Measurements from ENCODE around the gene DLG2.
A peak's percentile ranks its signal among the peaks of the same experiment; 100 is the strongest.

The DLG2 gene

DNA sequence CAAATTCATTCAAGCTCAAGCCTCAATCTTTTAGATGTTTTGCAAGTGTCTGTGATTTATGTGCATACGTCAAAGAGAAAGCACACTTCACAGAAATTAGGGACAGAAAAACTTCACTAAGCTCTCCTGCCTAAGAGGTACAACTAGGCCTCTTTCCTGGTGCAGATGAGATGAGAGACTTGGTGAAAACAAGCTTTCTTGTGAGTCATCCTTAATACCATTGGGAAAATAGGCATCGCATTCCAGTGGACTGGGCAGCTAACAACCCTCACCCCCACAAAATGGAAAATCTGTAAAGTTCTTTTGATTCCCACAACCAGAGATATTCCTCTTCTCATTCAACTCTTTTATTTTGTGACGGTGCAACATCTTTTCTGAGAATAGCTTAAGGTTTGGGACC, 1230.6 kb downstream of the DLG2 start:
- H3K27ac ChIP-seq (ENCODE audit: low read length), result no peak overlapping the region
- H2AFZ ChIP-seq (ENCODE audit: low read depth, low read length), result no peak overlapping the region
- no peaks in the 10 kb centered on the region for H3K9me3 ChIP-seq (ENCODE audit: insufficient read depth, low read length)
- no peak overlapping the region for H3K9ac ChIP-seq (ENCODE audit: low read length)
- no peak for TF ChIP-seq CTCF (IDR thresholded peaks at IDR 0.05; ENCODE audit: low read depth, low read length)
- no peak for TF ChIP-seq EZH2phosphoT487 (IDR thresholded peaks at IDR 0.05; ENCODE audit: low read depth)
- no peaks in the 10 kb centered on the region for H3K36me3 ChIP-seq (replicated peaks; ENCODE audit: low read depth, low read length)
- H3K79me2 ChIP-seq (ENCODE audit: low read length), result no peaks in the 10 kb centered on the region
- H3K4me3 ChIP-seq (ENCODE audit: low read length), result no peak overlapping the region
- no peaks in the 10 kb centered on the region for H4K20me1 ChIP-seq (ENCODE audit: insufficient read depth, low read length)
- no peaks in the 10 kb centered on the region for H3K27me3 ChIP-seq (ENCODE audit: low read depth, low read length)
- peaks cover 6% of the 10 kb centered on the region; the same call in 1 of the 2 replicates for H3K4me1 ChIP-seq (ENCODE audit: low read length)
- H3K4me2 ChIP-seq (ENCODE audit: low read length), result no peak overlapping the region

- H3K36me3 ChIP-seq (replicated peaks; ENCODE audit: low read depth, low read length), result no peaks in the 10 kb centered on the region
- H3K4me1 ChIP-seq (ENCODE audit: low read length), result no peaks in the 10 kb centered on the region
- no peaks in the 10 kb centered on the region for H3K79me2 ChIP-seq (ENCODE audit: low read length)
- no peaks in the 10 kb centered on the region for H3K27me3 ChIP-seq (ENCODE audit: low read depth, low read length)
- TF ChIP-seq EZH2phosphoT487 (IDR thresholded peaks at IDR 0.05; ENCODE audit: low read depth), result no peak
- TF ChIP-seq CTCF (IDR thresholded peaks at IDR 0.05; ENCODE audit: low read depth, low read length), result peak; percentile 33
- H3K9ac ChIP-seq (ENCODE audit: low read length), result no peak overlapping the region
- H2AFZ ChIP-seq (ENCODE audit: low read depth, low read length), result no peak overlapping the region
- no peaks in the 10 kb centered on the region for H4K20me1 ChIP-seq (ENCODE audit: insufficient read depth, low read length)
- no peak overlapping the region for H3K4me3 ChIP-seq (ENCODE audit: low read length)
- no peaks in the 10 kb centered on the region for H3K9me3 ChIP-seq (ENCODE audit: insufficient read depth, low read length)
- no peak overlapping the region for H3K27ac ChIP-seq (ENCODE audit: low read length)
- H3K4me2 ChIP-seq (ENCODE audit: low read length), result no peak overlapping the region
Measured at GRCh38 chr11:84390441-84391078, 1236.6 kb downstream of the DLG2 start.

DNA sequence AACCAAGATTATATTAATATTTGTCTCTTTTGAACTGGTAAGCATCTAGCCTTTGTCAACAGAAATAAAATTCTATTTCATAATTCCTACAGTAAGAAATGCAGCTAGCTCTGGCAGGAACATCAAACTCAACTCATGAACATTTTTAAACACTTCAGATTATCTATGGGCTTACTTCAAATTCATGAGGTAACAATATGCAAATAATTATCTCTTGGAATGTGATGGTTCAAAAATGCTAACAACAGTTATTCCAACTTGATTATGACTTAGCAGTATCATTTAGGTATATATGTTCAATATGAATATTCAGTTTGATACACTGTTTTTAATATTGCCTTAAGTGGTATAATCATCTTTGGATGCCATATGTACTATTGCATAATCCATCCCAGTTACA, 1237.4 kb downstream of the DLG2 start:
- Histone ChIP-seq H3K4me1 (ENCODE audit: low read length) (no peaks in the 10 kb centered on the region), H4K20me1 (ENCODE audit: insufficient read depth, low read length) (no peaks in the 10 kb centered on the region), H3K4me3 (ENCODE audit: low read length) (no peak overlapping the region), H3K27ac (ENCODE audit: low read length) (no peak overlapping the region), H3K9me3 (ENCODE audit: insufficient read depth, low read length) (no peaks in the 10 kb centered on the region), H3K4me2 (ENCODE audit: low read length) (no peak overlapping the region), H3K36me3 (replicated peaks; ENCODE audit: low read depth, low read length) (no peaks in the 10 kb centered on the region), H3K9ac (ENCODE audit: low read length) (no peak overlapping the region), H3K79me2 (ENCODE audit: low read length) (no peaks in the 10 kb centered on the region), H3K27me3 (ENCODE audit: low read depth, low read length) (no peaks in the 10 kb centered on the region), H2AFZ (ENCODE audit: low read depth, low read length) (no peak overlapping the region)
- TF ChIP-seq CTCF (IDR thresholded peaks at IDR 0.05; ENCODE audit: low read depth, low read length), result no peak
- no peak for TF ChIP-seq EZH2phosphoT487 (IDR thresholded peaks at IDR 0.05; ENCODE audit: low read depth)

DNA sequence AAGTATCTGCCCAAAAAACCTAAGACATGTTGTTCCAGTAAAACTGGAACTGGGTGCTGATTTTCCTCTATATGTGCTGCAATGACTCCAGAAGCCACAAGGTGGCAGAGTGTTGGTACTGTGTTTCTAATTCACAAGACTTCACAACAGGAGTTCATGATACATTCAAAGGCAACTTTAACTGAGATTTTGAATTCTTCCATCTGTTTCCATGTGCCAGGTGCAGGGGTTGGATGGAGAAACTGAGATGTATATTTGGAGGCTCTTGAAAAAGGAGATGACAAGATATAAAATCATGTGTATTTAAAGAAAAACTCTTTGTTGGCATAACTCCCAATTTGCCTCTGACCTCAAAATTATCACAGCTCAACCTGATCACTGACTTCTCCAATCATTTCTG, 1242.4 kb downstream of the DLG2 start:
- Histone ChIP-seq H3K9me3 (ENCODE audit: insufficient read depth, low read length) (no peaks in the 10 kb centered on the region), H3K9ac (ENCODE audit: low read length) (no peak overlapping the region), H3K79me2 (ENCODE audit: low read length) (no peaks in the 10 kb centered on the region), H3K27ac (ENCODE audit: low read length) (no peak overlapping the region), H3K4me1 (ENCODE audit: low read length) (no peaks in the 10 kb centered on the region), H4K20me1 (ENCODE audit: insufficient read depth, low read length) (no peaks in the 10 kb centered on the region), H2AFZ (ENCODE audit: low read depth, low read length) (no peak overlapping the region), H3K4me2 (ENCODE audit: low read length) (no peak overlapping the region), H3K27me3 (ENCODE audit: low read depth, low read length) (no peaks in the 10 kb centered on the region), H3K4me3 (ENCODE audit: low read length) (no peak overlapping the region), H3K36me3 (replicated peaks; ENCODE audit: low read depth, low read length) (no peaks in the 10 kb centered on the region)
- peak; percentile 88 for TF ChIP-seq CTCF (IDR thresholded peaks at IDR 0.05; ENCODE audit: low read depth, low read length)
- no peak for TF ChIP-seq EZH2phosphoT487 (IDR thresholded peaks at IDR 0.05; ENCODE audit: low read depth)
